Measurements from ENCODE around the gene ZBED2.

- TF ChIP-seq PBX3 (IDR thresholded peaks at IDR 0.05): no peak
- no peak for TF ChIP-seq CTCF (IDR thresholded peaks at IDR 0.05)
Measured at GRCh38 chr3:111594781-111595180, 365 bp downstream of the ZBED2 start.
